CD4-positive, alpha-beta T cell (primary cell): ENCODE data around the gene ASB18. TPM values are rescaled to one million over a fixed set of nuclear protein-coding genes. Genes with fewer than 3 reads are reported as not detected.
A peak's percentile ranks its signal among the peaks of the same experiment; 100 is the strongest.

Source experiments
- ATAC-seq: fragments of 200-7000 bp; cut with Tn5 transposase; one replicate; pipeline ENCODE4 v1.10.0; 2022; ENCODE audit warnings: mild to moderate bottlenecking; ENCODE audit not compliant: poor library complexity
- CTCF ChIA-PET: fragments of 350-600 bp; sonication (Branson Sonifier 250); formaldehyde crosslinking; loops from one replicate; lab custom pipeline; 2021; ENCODE audit warnings: antibody characterized with exemption, inconsistent platforms; lab: Charles Lee
- POLR2A ChIA-PET: fragments of 350-600 bp; sonication (Branson Sonifier 250); formaldehyde crosslinking; loops from one replicate; lab custom pipeline; 2021; ENCODE audit warnings: antibody characterized with exemption, inconsistent platforms; lab: Charles Lee
- DNase-seq, 14 experiments: peaks; one replicate each; pipeline ENCODE4 v3.0.0-alpha.2; 2013 to 2020; ENCODE audit warnings: mixed read lengths in 2 of 14
- H3K27ac ChIP-seq, 2 donors: one replicate each; pipeline versions ENCODE4 v1.5.1 to v1.7.0; 2013; ENCODE audit warnings: low read length in 2 of 2, low read depth in 1 of 2, mild to moderate bottlenecking in 1 of 2
- H3K27me3 ChIP-seq, 2 experiments: 1 replicate in 1 of 2; 2 replicates in 1 of 2; pipeline versions ENCODE4 v1.6.1 to v1.7.0; 2013; ENCODE audit warnings: low read length in 2 of 2, control low read depth in 1 of 2, mild to moderate bottlenecking in 1 of 2, moderate library complexity in 1 of 2; ENCODE audit not compliant: insufficient read depth in 2 of 2, control insufficient read depth in 1 of 2
- H3K36me3 ChIP-seq: one replicate; pipeline ENCODE4 v1.6.1; 2013; ENCODE audit warnings: low read length, control low read depth; ENCODE audit not compliant: insufficient read depth
- H3K4me1 ChIP-seq: one replicate; pipeline ENCODE4 v1.6.1; 2013; ENCODE audit warnings: low read length, control low read depth; ENCODE audit not compliant: insufficient read depth
- H3K4me3 ChIP-seq: one replicate; pipeline ENCODE4 v1.5.1; 2013; ENCODE audit warnings: mild to moderate bottlenecking, low read length, moderate library complexity
- H3K9me3 ChIP-seq, 2 experiments: 1 replicate in 1 of 2; 2 replicates in 1 of 2; pipeline versions ENCODE4 v1.6.1 to v1.7.0; 2013; ENCODE audit warnings: low read length in 2 of 2, mild to moderate bottlenecking in 2 of 2, control low read depth in 1 of 2, moderate library complexity in 1 of 2; ENCODE audit not compliant: control insufficient read depth in 1 of 2, insufficient read depth in 1 of 2
- H3K27ac Mint-ChIP-seq: one replicate; pipeline ENCODE4 v1.8.0; 2020; ENCODE audit warnings: mixed read lengths
- H3K27me3 Mint-ChIP-seq: one replicate; pipeline ENCODE4 v1.8.0; 2021; ENCODE audit warnings: mixed read lengths
- H3K36me3 Mint-ChIP-seq: one replicate; pipeline ENCODE4 v1.8.0; 2021; ENCODE audit warnings: low read depth, mixed read lengths
- H3K4me1 Mint-ChIP-seq: one replicate; pipeline ENCODE4 v1.8.0; 2021; ENCODE audit warnings: low read depth, mixed read lengths
- H3K4me3 Mint-ChIP-seq: one replicate; pipeline ENCODE4 v1.8.0; 2020; ENCODE audit warnings: mild to moderate bottlenecking, mixed read lengths
- H3K9me3 Mint-ChIP-seq: one replicate; pipeline ENCODE4 v1.8.0; 2020; ENCODE audit warnings: mixed read lengths
- CTCF ChIP-seq: fragments of 200-600 bp; IDR thresholded peaks from one replicate; pipeline ENCODE4 v1.8.0; 2022; ENCODE audit warnings: antibody characterized with exemption, mild to moderate bottlenecking
- intact Hi-C, 2 experiments: fragments of 100-400 bp; cut with DNase I in 1 of 2; cut with micrococcal nuclease in 1 of 2; formaldehyde crosslinking; loops; one replicate each; pipeline versions ENCODE4 v1.15.1 to v1.9.0; 2023 to 2025; cut with DNase I, micrococcal nuclease
- total RNA-seq, 174 experiments: library from RNA in 2 of 174; stranded (reverse) in 2 of 174; gene quantifications; one replicate each; pipeline ENCODE4 v1.2.3 and lab custom pipeline; 2021 to 2026

The ASB18 gene
- total RNA-seq, 2 experiments from 2014 or later = not detected

GRCh38 chr2:236166796-236167296 lies 97.4 kb downstream of the ASB18 start:
- Histone ChIP-seq H3K36me3 (no peaks in the 10 kb centered on the region), H3K9me3 (peaks cover 0 to 35% of the 10 kb centered on the region in 2 experiments), H3K4me1 (peaks cover 9% of the 10 kb centered on the region), H3K27me3 (peaks cover 68 to 90% of the 10 kb centered on the region in 2 experiments), H3K4me3 (no peak overlapping the region), H3K27ac (no peak overlapping the region)
- POLR2A ChIA-PET = no interaction called here
- H3K36me3 Mint-ChIP-seq = no peaks in the 10 kb centered on the region
- intact Hi-C loops = no loop called here
- no peak overlapping the region for H3K27ac Mint-ChIP-seq
- H3K9me3 Mint-ChIP-seq = no peaks in the 10 kb centered on the region
- no peak overlapping the region for H3K4me3 Mint-ChIP-seq
- DNase-seq (no peak), ATAC-seq (no peak)
- CTCF ChIA-PET = no interaction called here
- peaks cover 63% of the 10 kb centered on the region for H3K27me3 Mint-ChIP-seq
- no peak for TF ChIP-seq CTCF
- H3K4me1 Mint-ChIP-seq = peaks cover 21% of the 10 kb centered on the region

GRCh38 chr2:236165842-236166795 lies 98.1 kb downstream of the ASB18 start:
- H3K4me1 Mint-ChIP-seq = peaks cover 20% of the 10 kb centered on the region
- intact Hi-C loops = no loop called here
- no peak overlapping the region for H3K27ac Mint-ChIP-seq
- no peak for TF ChIP-seq CTCF
- ChIA-PET CTCF (no interaction called here), POLR2A (no interaction called here)
- ATAC-seq = no peak
- H3K27ac ChIP-seq = no peak overlapping the region
- H3K4me3 Mint-ChIP-seq = peak overlapping the region; percentile 58
- H3K9me3 ChIP-seq = peaks cover 0 to 37% of the 10 kb centered on the region in 2 experiments
- H3K27me3 ChIP-seq = peaks cover 65 to 90% of the 10 kb centered on the region in 2 experiments
- H3K4me3 ChIP-seq = no peak overlapping the region
- H3K36me3 Mint-ChIP-seq = no peaks in the 10 kb centered on the region
- peaks cover 66% of the 10 kb centered on the region for H3K27me3 Mint-ChIP-seq
- no peak for DNase-seq
- no peaks in the 10 kb centered on the region for H3K9me3 Mint-ChIP-seq
- H3K36me3 ChIP-seq = no peaks in the 10 kb centered on the region
- H3K4me1 ChIP-seq = peaks cover 7% of the 10 kb centered on the region

GRCh38 chr2:236164925-236165841 lies 99.0 kb downstream of the ASB18 start:
- H3K4me3 ChIP-seq = no peak overlapping the region
- no peak for ATAC-seq
- no peaks in the 10 kb centered on the region for H3K36me3 Mint-ChIP-seq
- peaks cover 0 to 45% of the 10 kb centered on the region in 2 experiments for H3K9me3 ChIP-seq
- H3K4me1 Mint-ChIP-seq = peaks cover 17% of the 10 kb centered on the region
- H3K27ac ChIP-seq = no peak overlapping the region
- H3K4me3 Mint-ChIP-seq = no peak overlapping the region
- H3K9me3 Mint-ChIP-seq = no peaks in the 10 kb centered on the region
- H3K27me3 Mint-ChIP-seq = peaks cover 63% of the 10 kb centered on the region
- H3K4me1 ChIP-seq = peaks cover 7% of the 10 kb centered on the region
- peaks cover 63 to 90% of the 10 kb centered on the region in 2 experiments for H3K27me3 ChIP-seq
- no peak overlapping the region for H3K27ac Mint-ChIP-seq
- ChIA-PET POLR2A (no interaction called here), CTCF (no interaction called here)
- DNase-seq = no peak
- TF ChIP-seq CTCF = no peak
- intact Hi-C loops = no loop called here
- no peaks in the 10 kb centered on the region for H3K36me3 ChIP-seq
